ENCODE measurements around the gene GALNT14.

GALNT14 gene

DNA sequence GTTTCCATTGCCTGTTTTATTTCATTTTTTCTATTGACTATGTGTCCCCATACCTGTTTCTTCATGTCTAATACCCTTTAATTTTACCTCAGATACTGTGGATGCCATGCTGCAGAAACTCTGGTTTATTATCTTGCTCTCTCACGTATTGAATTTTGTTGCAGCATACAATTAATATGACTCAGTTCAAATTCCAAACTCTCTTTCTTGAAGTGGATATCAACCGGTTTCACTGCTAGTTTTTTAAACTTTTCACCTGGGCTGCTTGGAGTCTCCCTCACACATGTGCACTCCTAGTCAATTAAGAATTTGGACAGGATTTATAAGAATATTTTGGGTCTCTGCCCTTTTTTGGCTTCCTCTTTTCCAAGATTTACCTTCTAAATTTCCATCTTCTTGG lies 260.4 kb downstream of the GALNT14 start:
- TF ChIP-seq ZNF514 (tag by site-specific recombination; IDR thresholded peaks at IDR 0.05) (no peak), SP7 (tag by site-specific recombination; IDR thresholded peaks at IDR 0.05) (no peak), ZNF677 (tag by site-specific recombination; IDR thresholded peaks at IDR 0.05) (no peak), RBAK (tag by site-specific recombination; IDR thresholded peaks at IDR 0.05) (no peak), ZNF324 (tag by site-specific recombination; IDR thresholded peaks at IDR 0.05) (no peak), SALL2 (tag by site-specific recombination; IDR thresholded peaks at IDR 0.05; ENCODE audit: borderline replicate concordance) (no peak), KLF16 (tag by site-specific recombination; IDR thresholded peaks at IDR 0.05) (no peak), HOXC10 (CRISPR knock-in tag; IDR thresholded peaks at IDR 0.05) (no peak), MZF1 (tag by site-specific recombination; IDR thresholded peaks at IDR 0.05; ENCODE audit: borderline replicate concordance) (no peak), ZFP3 (tag by site-specific recombination; IDR thresholded peaks at IDR 0.05; ENCODE audit: low read depth) (no peak), ZEB2 (tag by site-specific recombination; IDR thresholded peaks at IDR 0.05) (no peak), YY1 (tag by site-specific recombination; IDR thresholded peaks at IDR 0.05) (no peak), ZNF473 (tag by site-specific recombination; IDR thresholded peaks at IDR 0.05) (no peak), ZNF211 (tag by site-specific recombination; IDR thresholded peaks at IDR 0.05; ENCODE audit: low read depth) (no peak), WT1 (tag by site-specific recombination; IDR thresholded peaks at IDR 0.05) (no peak), ZNF292 (tag by site-specific recombination; IDR thresholded peaks at IDR 0.05; ENCODE audit: borderline replicate concordance, low read depth) (no peak)
- TF ChIP-seq, protein P1, sequence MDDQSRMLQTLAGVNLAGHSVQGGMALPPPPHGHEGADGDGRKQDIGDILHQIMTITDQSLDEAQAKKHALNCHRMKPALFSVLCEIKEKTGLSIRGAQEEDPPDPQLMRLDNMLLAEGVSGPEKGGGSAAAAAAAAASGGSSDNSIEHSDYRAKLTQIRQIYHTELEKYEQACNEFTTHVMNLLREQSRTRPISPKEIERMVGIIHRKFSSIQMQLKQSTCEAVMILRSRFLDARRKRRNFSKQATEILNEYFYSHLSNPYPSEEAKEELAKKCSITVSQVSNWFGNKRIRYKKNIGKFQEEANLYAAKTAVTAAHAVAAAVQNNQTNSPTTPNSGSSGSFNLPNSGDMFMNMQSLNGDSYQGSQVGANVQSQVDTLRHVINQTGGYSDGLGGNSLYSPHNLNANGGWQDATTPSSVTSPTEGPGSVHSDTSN (CRISPR knock-in tag; IDR thresholded peaks at IDR 0.05), result no peak
- TF ChIP-seq, protein P2, sequence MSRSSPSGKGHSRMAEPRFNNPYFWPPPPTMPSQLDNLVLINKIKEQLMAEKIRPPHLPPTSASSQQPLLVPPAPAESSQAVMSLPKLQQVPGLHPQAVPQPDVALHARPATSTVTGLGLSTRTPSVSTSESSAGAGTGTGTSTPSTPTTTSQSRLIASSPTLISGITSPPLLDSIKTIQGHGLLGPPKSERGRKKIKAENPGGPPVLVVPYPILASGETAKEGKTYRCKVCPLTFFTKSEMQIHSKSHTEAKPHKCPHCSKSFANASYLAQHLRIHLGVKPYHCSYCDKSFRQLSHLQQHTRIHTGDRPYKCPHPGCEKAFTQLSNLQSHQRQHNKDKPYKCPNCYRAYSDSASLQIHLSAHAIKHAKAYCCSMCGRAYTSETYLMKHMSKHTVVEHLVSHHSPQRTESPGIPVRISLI (tag by site-specific recombination; IDR thresholded peaks at IDR 0.05), result no peak

DNA sequence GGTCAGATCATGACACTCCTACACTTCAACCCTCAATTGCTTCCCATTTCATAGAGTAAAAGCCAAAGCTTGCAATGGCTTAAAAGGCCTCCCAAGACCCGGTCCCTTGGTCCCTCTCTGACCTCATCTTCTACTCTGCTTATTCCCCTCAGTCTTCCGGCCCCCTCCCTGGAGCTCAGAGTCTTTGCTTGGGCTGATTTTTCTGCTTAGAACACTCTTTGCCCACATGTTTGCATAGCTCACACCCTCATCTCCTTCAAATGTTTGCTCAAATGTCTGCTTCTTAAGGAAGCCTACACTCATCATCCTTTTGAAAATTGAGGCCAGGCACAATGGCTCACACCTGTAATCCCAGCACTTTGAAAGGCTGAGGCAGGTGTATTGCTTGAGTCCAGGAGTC lies 265.4 kb downstream of the GALNT14 start:
- ChIA-PET CTCF (interaction anchor here (0.7 to 2.4 kb wide), 3 partner anchors 10 to 461 kb away, joined by 4 to 10 read pairs (median 4); no protein-coding TSS in a partner anchor), POLR2A (no interaction called here)
- H3K4me1 ChIP-seq (ENCODE audit: control insufficient read depth, insufficient read depth, low read length), result peaks cover 9% of the 10 kb centered on the region
- H3K27ac ChIP-seq (ENCODE audit: extremely low read depth, low read depth, low read length), result no peak overlapping the region
- TF ChIP-seq SALL2 (tag by site-specific recombination; IDR thresholded peaks at IDR 0.05; ENCODE audit: borderline replicate concordance) (no peak), HOXA7 (CRISPR knock-in tag; IDR thresholded peaks at IDR 0.05; ENCODE audit: borderline replicate concordance) (no peak), KLF8 (tag by site-specific recombination; IDR thresholded peaks at IDR 0.05) (no peak), ZNF292 (tag by site-specific recombination; IDR thresholded peaks at IDR 0.05; ENCODE audit: borderline replicate concordance, low read depth) (no peak), IKZF3 (tag by site-specific recombination; IDR thresholded peaks at IDR 0.05) (no peak), ZFP37 (tag by site-specific recombination; IDR thresholded peaks at IDR 0.05) (no peak), SP2 (tag by site-specific recombination; IDR thresholded peaks at IDR 0.05) (no peak), ZNF169 (tag by site-specific recombination; IDR thresholded peaks at IDR 0.05) (no peak), ZNF707 (tag by site-specific recombination; IDR thresholded peaks at IDR 0.05) (no peak), ZNF404 (tag by site-specific recombination; IDR thresholded peaks at IDR 0.05) (no peak), ZFHX2 (tag by site-specific recombination; conservative IDR thresholded peaks at IDR 0.05) (no peak), OSR2 (tag by site-specific recombination; IDR thresholded peaks at IDR 0.05) (no peak), ZBTB48 (tag by site-specific recombination; IDR thresholded peaks at IDR 0.05) (no peak), GLI4 (tag by site-specific recombination; IDR thresholded peaks at IDR 0.05) (no peak), KLF10 (tag by site-specific recombination; IDR thresholded peaks at IDR 0.05) (no peak), ZNF621 (tag by site-specific recombination; IDR thresholded peaks at IDR 0.05) (no peak)
- TF ChIP-seq, protein P3, sequence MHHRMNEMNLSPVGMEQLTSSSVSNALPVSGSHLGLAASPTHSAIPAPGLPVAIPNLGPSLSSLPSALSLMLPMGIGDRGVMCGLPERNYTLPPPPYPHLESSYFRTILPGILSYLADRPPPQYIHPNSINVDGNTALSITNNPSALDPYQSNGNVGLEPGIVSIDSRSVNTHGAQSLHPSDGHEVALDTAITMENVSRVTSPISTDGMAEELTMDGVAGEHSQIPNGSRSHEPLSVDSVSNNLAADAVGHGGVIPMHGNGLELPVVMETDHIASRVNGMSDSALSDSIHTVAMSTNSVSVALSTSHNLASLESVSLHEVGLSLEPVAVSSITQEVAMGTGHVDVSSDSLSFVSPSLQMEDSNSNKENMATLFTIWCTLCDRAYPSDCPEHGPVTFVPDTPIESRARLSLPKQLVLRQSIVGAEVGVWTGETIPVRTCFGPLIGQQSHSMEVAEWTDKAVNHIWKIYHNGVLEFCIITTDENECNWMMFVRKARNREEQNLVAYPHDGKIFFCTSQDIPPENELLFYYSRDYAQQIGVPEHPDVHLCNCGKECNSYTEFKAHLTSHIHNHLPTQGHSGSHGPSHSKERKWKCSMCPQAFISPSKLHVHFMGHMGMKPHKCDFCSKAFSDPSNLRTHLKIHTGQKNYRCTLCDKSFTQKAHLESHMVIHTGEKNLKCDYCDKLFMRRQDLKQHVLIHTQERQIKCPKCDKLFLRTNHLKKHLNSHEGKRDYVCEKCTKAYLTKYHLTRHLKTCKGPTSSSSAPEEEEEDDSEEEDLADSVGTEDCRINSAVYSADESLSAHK (tag by site-specific recombination; IDR thresholded peaks at IDR 0.05), result no peak
- H3K4me3 ChIP-seq (ENCODE audit: low read depth, low read length), result no peak overlapping the region
- H3K9me3 ChIP-seq (ENCODE audit: control insufficient read depth, insufficient read depth, low read depth, low read length), result no peaks in the 10 kb centered on the region
- H3K36me3 ChIP-seq (ENCODE audit: control insufficient read depth in 2 of 2, insufficient read depth in 1 of 2, low read length in 2 of 2), result no peaks in the 10 kb centered on the region

More for the DNA sequence above, 260.4 kb downstream of the GALNT14 start:
- H3K9me3 ChIP-seq (ENCODE audit: control insufficient read depth, insufficient read depth, low read depth, low read length), result no peaks in the 10 kb centered on the region
- POLR2A ChIA-PET, result no interaction called here
- no peak overlapping the region for H3K27ac ChIP-seq (ENCODE audit: extremely low read depth, low read depth, low read length)
- no peaks in the 10 kb centered on the region for H3K36me3 ChIP-seq (ENCODE audit: control insufficient read depth in 2 of 2, insufficient read depth in 1 of 2, low read length in 2 of 2)
- CTCF ChIA-PET, result interaction anchor here (0.6 to 1.2 kb wide), 3 partner anchors 15 to 156 kb away, joined by 3 to 6 read pairs (median 3); no protein-coding TSS in a partner anchor
- no peak overlapping the region for H3K4me3 ChIP-seq (ENCODE audit: low read depth, low read length)
- H3K4me1 ChIP-seq (ENCODE audit: control insufficient read depth, insufficient read depth, low read length), result no peaks in the 10 kb centered on the region
